ENCODE results near the gene INPP5F.

Gene INPP5F

GRCh38 chr10:119679480-119679829 lies 46.4 kb upstream of the INPP5F start:
- no peaks in the 10 kb centered on the region for H3K27me3 ChIP-seq (ENCODE audit: control insufficient read depth in 3 of 3, insufficient read depth in 3 of 3, low read depth in 1 of 3, low read length in 3 of 3)
- H3K9me3 ChIP-seq (replicated peaks in 1 of 2; ENCODE audit: control insufficient read depth in 2 of 2, insufficient read depth in 1 of 2, low read depth in 1 of 2, low read length in 2 of 2), result peaks cover 0 to 4% of the 10 kb centered on the region in 2 donors
- H2AK5ac ChIP-seq (ENCODE audit: low read depth, low read length), result no peak overlapping the region
- no peak for DNase-seq (ENCODE audit: low spot score)
- H3K4me3 ChIP-seq (ENCODE audit: low read length in 2 of 2), result no peak overlapping the region
- H3K27ac ChIP-seq (replicated peaks; ENCODE audit: low read length), result no peak overlapping the region
- no peak overlapping the region for H2BK12ac ChIP-seq (ENCODE audit: low read length)
- H2BK5ac ChIP-seq (ENCODE audit: low read length), result no peak overlapping the region
- H3K4me2 ChIP-seq (ENCODE audit: insufficient read depth, low read length, poor library complexity, severe bottlenecking), result no peak overlapping the region
- no peaks in the 10 kb centered on the region for H3K79me1 ChIP-seq (ENCODE audit: low read depth, low read length)
- H3K36me3 ChIP-seq (replicated peaks in 1 of 2; ENCODE audit: control insufficient read depth in 2 of 2, insufficient read depth in 2 of 2, low read length in 2 of 2), result peaks cover 8 to 37% of the 10 kb centered on the region in 2 donors
- H3K9ac ChIP-seq (ENCODE audit: low read depth, low read length, poor library complexity), result no peak overlapping the region
- no peak overlapping the region for H2AFZ ChIP-seq (ENCODE audit: low read length)
- no peak overlapping the region for H3K18ac ChIP-seq (ENCODE audit: low read length)
- no peak overlapping the region for H3K4ac ChIP-seq (ENCODE audit: low read length)
- H4K91ac ChIP-seq (ENCODE audit: low read depth, low read length, poor library complexity), result no peak overlapping the region
- H3K4me1 ChIP-seq (ENCODE audit: control insufficient read depth in 2 of 2, insufficient read depth in 1 of 2, low read depth in 1 of 2, low read length in 2 of 2), result no peaks in the 10 kb centered on the region
- H4K8ac ChIP-seq (ENCODE audit: low read depth, low read length), result no peak overlapping the region
- no peak overlapping the region for H2BK15ac ChIP-seq (ENCODE audit: low read length)
- no peak overlapping the region for H2BK120ac ChIP-seq (ENCODE audit: low read depth, low read length)
- WGBS, 2 donors (ENCODE audit: extremely low coverage in 2 of 2, insufficient read length in 2 of 2, insufficient replicate concordance in 1 of 2), result no CpG with 5 or more reads among the region's 7 CpGs
- no peak overlapping the region for H3K23ac ChIP-seq (ENCODE audit: low read depth, low read length, poor library complexity)
- no peak overlapping the region for H3K14ac ChIP-seq (ENCODE audit: low read length)

DNA sequence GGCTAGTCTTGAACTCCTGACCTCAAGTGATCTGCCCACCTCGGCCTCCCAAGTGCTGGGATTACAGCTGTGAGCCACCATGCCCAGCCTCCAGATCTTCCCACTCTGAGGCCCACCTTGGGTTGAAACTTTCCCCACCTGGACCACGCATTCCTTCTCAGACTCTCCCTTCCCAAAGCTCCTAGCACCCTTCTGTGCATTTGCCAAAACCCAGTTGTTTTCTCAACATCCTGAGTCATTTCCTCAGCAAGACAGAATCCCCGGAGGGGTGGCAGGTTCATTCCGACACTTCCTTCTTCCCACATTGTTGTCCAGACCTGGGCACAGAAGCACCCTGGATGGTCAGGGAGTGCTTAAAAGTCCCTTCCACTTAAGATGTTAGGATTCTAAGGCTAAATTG lies 45.8 kb upstream of the INPP5F start:
- Histone ChIP-seq H3K4me2 (ENCODE audit: insufficient read depth, low read length, poor library complexity, severe bottlenecking) (no peak overlapping the region), H3K14ac (ENCODE audit: low read length) (no peak overlapping the region), H3K4me1 (ENCODE audit: control insufficient read depth in 2 of 2, insufficient read depth in 1 of 2, low read depth in 1 of 2, low read length in 2 of 2) (no peaks in the 10 kb centered on the region), H4K8ac (ENCODE audit: low read depth, low read length) (no peak overlapping the region), H2BK12ac (ENCODE audit: low read length) (no peak overlapping the region), H3K4me3 (ENCODE audit: low read length in 2 of 2) (no peak overlapping the region), H3K9ac (ENCODE audit: low read depth, low read length, poor library complexity) (no peak overlapping the region), H3K23ac (ENCODE audit: low read depth, low read length, poor library complexity) (no peak overlapping the region), H2BK120ac (ENCODE audit: low read depth, low read length) (no peak overlapping the region), H3K4ac (ENCODE audit: low read length) (no peak overlapping the region), H2BK5ac (ENCODE audit: low read length) (no peak overlapping the region), H3K18ac (ENCODE audit: low read length) (no peak overlapping the region), H4K91ac (ENCODE audit: low read depth, low read length, poor library complexity) (no peak overlapping the region), H3K27ac (replicated peaks; ENCODE audit: low read length) (no peak overlapping the region), H2AK5ac (ENCODE audit: low read depth, low read length) (no peak overlapping the region), H3K9me3 (replicated peaks in 1 of 2; ENCODE audit: control insufficient read depth in 2 of 2, insufficient read depth in 1 of 2, low read depth in 1 of 2, low read length in 2 of 2) (peaks cover 0 to 4% of the 10 kb centered on the region in 2 donors), H3K79me1 (ENCODE audit: low read depth, low read length) (no peaks in the 10 kb centered on the region), H2AFZ (ENCODE audit: low read length) (no peak overlapping the region), H3K36me3 (replicated peaks in 1 of 2; ENCODE audit: control insufficient read depth in 2 of 2, insufficient read depth in 2 of 2, low read length in 2 of 2) (peaks cover 8 to 31% of the 10 kb centered on the region in 2 donors), H2BK15ac (ENCODE audit: low read length) (no peak overlapping the region), H3K27me3 (ENCODE audit: control insufficient read depth in 3 of 3, insufficient read depth in 3 of 3, low read depth in 1 of 3, low read length in 3 of 3) (no peaks in the 10 kb centered on the region)
- DNase-seq (ENCODE audit: low spot score), result no peak
- no CpG with 5 or more reads among the region's 4 CpGs for WGBS, 2 donors (ENCODE audit: extremely low coverage in 2 of 2, insufficient read length in 2 of 2, insufficient replicate concordance in 1 of 2)

GRCh38 chr10:119680650-119681081 lies 45.2 kb upstream of the INPP5F start:
- no peak overlapping the region for H3K4me2 ChIP-seq (ENCODE audit: insufficient read depth, low read length, poor library complexity, severe bottlenecking)
- no peak overlapping the region for H2BK5ac ChIP-seq (ENCODE audit: low read length)
- no peak overlapping the region for H3K27ac ChIP-seq (replicated peaks; ENCODE audit: low read length)
- no peak overlapping the region for H3K4ac ChIP-seq (ENCODE audit: low read length)
- no peak for DNase-seq (ENCODE audit: low spot score)
- no peak overlapping the region for H3K9ac ChIP-seq (ENCODE audit: low read depth, low read length, poor library complexity)
- no CpG with 5 or more reads among the region's 9 CpGs for WGBS, 2 donors (ENCODE audit: extremely low coverage in 2 of 2, insufficient read length in 2 of 2, insufficient replicate concordance in 1 of 2)
- no peak overlapping the region for H4K91ac ChIP-seq (ENCODE audit: low read depth, low read length, poor library complexity)
- no peak overlapping the region for H3K23ac ChIP-seq (ENCODE audit: low read depth, low read length, poor library complexity)
- H2AFZ ChIP-seq (ENCODE audit: low read length), result no peak overlapping the region
- H2BK12ac ChIP-seq (ENCODE audit: low read length), result no peak overlapping the region
- no peak overlapping the region for H2BK120ac ChIP-seq (ENCODE audit: low read depth, low read length)
- H2AK5ac ChIP-seq (ENCODE audit: low read depth, low read length), result no peak overlapping the region
- H2BK15ac ChIP-seq (ENCODE audit: low read length), result no peak overlapping the region
- no peak overlapping the region for H3K18ac ChIP-seq (ENCODE audit: low read length)
- peaks cover 0 to 4% of the 10 kb centered on the region in 2 donors for H3K9me3 ChIP-seq (replicated peaks in 1 of 2; ENCODE audit: control insufficient read depth in 2 of 2, insufficient read depth in 1 of 2, low read depth in 1 of 2, low read length in 2 of 2)
- H3K14ac ChIP-seq (ENCODE audit: low read length), result no peak overlapping the region
- no peak overlapping the region for H3K4me3 ChIP-seq (ENCODE audit: low read length in 2 of 2)
- no peaks in the 10 kb centered on the region for H3K79me1 ChIP-seq (ENCODE audit: low read depth, low read length)
- H3K4me1 ChIP-seq (ENCODE audit: control insufficient read depth in 2 of 2, insufficient read depth in 1 of 2, low read depth in 1 of 2, low read length in 2 of 2), result no peaks in the 10 kb centered on the region
- H4K8ac ChIP-seq (ENCODE audit: low read depth, low read length), result no peak overlapping the region
- H3K27me3 ChIP-seq (ENCODE audit: control insufficient read depth in 3 of 3, insufficient read depth in 3 of 3, low read depth in 1 of 3, low read length in 3 of 3), result no peaks in the 10 kb centered on the region
- peaks cover 8 to 27% of the 10 kb centered on the region in 2 donors for H3K36me3 ChIP-seq (replicated peaks in 1 of 2; ENCODE audit: control insufficient read depth in 2 of 2, insufficient read depth in 2 of 2, low read length in 2 of 2)

GRCh38 chr10:119686465-119687191 lies 39.2 kb upstream of the INPP5F start:
- Histone ChIP-seq H3K14ac (ENCODE audit: low read length) (no peak overlapping the region), H3K79me1 (ENCODE audit: low read depth, low read length) (no peaks in the 10 kb centered on the region), H3K18ac (ENCODE audit: low read length) (no peak overlapping the region), H4K91ac (ENCODE audit: low read depth, low read length, poor library complexity) (no peak overlapping the region), H3K23ac (ENCODE audit: low read depth, low read length, poor library complexity) (no peak overlapping the region), H2BK120ac (ENCODE audit: low read depth, low read length) (no peak overlapping the region), H3K9ac (ENCODE audit: low read depth, low read length, poor library complexity) (no peak overlapping the region), H2BK15ac (ENCODE audit: low read length) (no peak overlapping the region), H3K27ac (replicated peaks; ENCODE audit: low read length) (no peak overlapping the region), H2BK12ac (ENCODE audit: low read length) (no peak overlapping the region), H3K4me3 (ENCODE audit: low read length in 2 of 2) (peak overlapping the region; percentile 54 to 58), H2BK5ac (ENCODE audit: low read length) (no peak overlapping the region), H3K4me2 (ENCODE audit: insufficient read depth, low read length, poor library complexity, severe bottlenecking) (peak overlapping the region; percentile 78), H3K4ac (ENCODE audit: low read length) (no peak overlapping the region), H3K4me1 (ENCODE audit: control insufficient read depth in 2 of 2, insufficient read depth in 1 of 2, low read depth in 1 of 2, low read length in 2 of 2) (peaks cover 10 to 13% of the 10 kb centered on the region in 2 donors), H2AFZ (ENCODE audit: low read length) (peak overlapping the region; percentile 89), H4K8ac (ENCODE audit: low read depth, low read length) (no peak overlapping the region), H3K36me3 (replicated peaks in 1 of 2; ENCODE audit: control insufficient read depth in 2 of 2, insufficient read depth in 2 of 2, low read length in 2 of 2) (no peaks in the 10 kb centered on the region), H2AK5ac (ENCODE audit: low read depth, low read length) (no peak overlapping the region), H3K27me3 (ENCODE audit: control insufficient read depth in 3 of 3, insufficient read depth in 3 of 3, low read depth in 1 of 3, low read length in 3 of 3) (no peaks in the 10 kb centered on the region), H3K9me3 (replicated peaks in 1 of 2; ENCODE audit: control insufficient read depth in 2 of 2, insufficient read depth in 1 of 2, low read depth in 1 of 2, low read length in 2 of 2) (no peaks in the 10 kb centered on the region)
- WGBS, 2 donors (ENCODE audit: extremely low coverage in 2 of 2, insufficient read length in 2 of 2, insufficient replicate concordance in 1 of 2), result no CpG with 5 or more reads among the region's 24 CpGs
- DNase-seq (ENCODE audit: low spot score), result peak; percentile 74
